GM06990 (cell line): ENCODE measurements around the gene NHP2.
A peak's percentile ranks its signal among the peaks of the same experiment; 100 is the strongest.

Source experiments
- DNase-seq: peaks from one replicate; pipeline ENCODE4 v3.0.0-alpha.2; 2011; ENCODE audit not compliant: insufficient read length; ENCODE audit errors: extremely low read depth
- H3K27me3 ChIP-seq: replicated peaks from 2 replicates; pipeline ENCODE4 v1.6.0; 2011; ENCODE audit warnings: low read length; ENCODE audit not compliant: control insufficient read depth, insufficient read depth
- H3K36me3 ChIP-seq: 2 replicates; pipeline ENCODE4 v1.5.1; 2011; ENCODE audit warnings: low read length; ENCODE audit not compliant: control insufficient read depth, insufficient read depth
- H3K4me3 ChIP-seq: replicated peaks from 2 replicates; pipeline ENCODE4 v1.5.1; 2011; ENCODE audit warnings: low read depth, mild to moderate bottlenecking, control low read depth, low read length
- TF ChIP-seq, protein P1 (sequence below): IDR thresholded peaks from 2 replicates; pipeline ENCODE4 v1.5.1; 2011; ENCODE audit warnings: low read length, control low read depth, mild to moderate bottlenecking, inconsistent platforms; ENCODE audit not compliant: insufficient read depth, poor library complexity, severe bottlenecking

Gene NHP2

DNA sequence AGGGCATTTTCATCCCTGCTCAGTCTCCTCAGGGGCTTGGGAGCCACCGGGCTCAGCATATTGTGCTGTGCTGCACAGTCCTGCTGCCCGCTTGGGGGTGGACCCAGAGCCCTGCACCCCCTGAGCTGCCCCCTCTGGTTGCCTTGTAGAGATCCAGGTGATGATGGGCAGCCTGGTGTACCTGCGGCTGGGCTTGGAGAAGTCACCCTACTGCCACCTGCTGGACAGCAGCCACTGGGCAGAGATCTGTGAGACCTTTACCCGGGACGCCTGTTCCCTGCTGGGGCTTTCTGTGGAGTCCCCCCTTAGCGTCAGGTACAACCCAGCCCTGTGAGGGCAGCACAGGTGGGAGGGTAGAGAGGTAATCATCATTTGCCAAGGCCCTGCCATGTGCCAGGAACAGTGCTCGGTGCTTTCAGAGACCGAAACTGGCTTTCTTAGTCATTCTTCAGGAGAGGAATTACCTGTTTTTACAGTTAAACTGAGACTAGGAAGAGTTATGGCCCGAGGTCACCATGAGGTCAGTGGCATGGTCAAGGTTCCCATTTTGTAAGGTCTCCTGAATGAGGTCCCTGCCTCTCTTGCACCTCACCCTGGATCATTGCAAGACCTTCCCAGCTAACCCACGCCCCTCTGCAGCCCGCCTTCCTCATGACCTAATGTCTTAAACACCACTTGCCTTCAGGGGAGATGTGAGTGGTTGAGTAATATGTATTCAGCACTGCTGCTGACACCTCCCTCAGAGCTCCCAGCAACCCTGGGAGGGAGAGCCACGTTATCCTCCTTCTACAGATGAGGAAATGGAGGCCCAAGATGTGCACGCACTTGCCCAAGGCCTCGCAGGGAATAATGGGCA is 7.5 kb downstream of the NHP2 start:
- Histone ChIP-seq H3K4me3 (no peak overlapping the region), H3K27me3 (no peaks in the 10 kb centered on the region), H3K36me3 (peaks cover 55% of the 10 kb centered on the region)
- DNase-seq = peak; percentile 51
- TF ChIP-seq, protein P1, sequence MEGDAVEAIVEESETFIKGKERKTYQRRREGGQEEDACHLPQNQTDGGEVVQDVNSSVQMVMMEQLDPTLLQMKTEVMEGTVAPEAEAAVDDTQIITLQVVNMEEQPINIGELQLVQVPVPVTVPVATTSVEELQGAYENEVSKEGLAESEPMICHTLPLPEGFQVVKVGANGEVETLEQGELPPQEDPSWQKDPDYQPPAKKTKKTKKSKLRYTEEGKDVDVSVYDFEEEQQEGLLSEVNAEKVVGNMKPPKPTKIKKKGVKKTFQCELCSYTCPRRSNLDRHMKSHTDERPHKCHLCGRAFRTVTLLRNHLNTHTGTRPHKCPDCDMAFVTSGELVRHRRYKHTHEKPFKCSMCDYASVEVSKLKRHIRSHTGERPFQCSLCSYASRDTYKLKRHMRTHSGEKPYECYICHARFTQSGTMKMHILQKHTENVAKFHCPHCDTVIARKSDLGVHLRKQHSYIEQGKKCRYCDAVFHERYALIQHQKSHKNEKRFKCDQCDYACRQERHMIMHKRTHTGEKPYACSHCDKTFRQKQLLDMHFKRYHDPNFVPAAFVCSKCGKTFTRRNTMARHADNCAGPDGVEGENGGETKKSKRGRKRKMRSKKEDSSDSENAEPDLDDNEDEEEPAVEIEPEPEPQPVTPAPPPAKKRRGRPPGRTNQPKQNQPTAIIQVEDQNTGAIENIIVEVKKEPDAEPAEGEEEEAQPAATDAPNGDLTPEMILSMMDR = peak; percentile 89

- H3K27me3 ChIP-seq = no peaks in the 10 kb centered on the region
- TF ChIP-seq, protein P1 = no peak
- H3K4me3 ChIP-seq = no peak overlapping the region
- DNase-seq = no peak
- peaks cover 49% of the 10 kb centered on the region for H3K36me3 ChIP-seq
Measured at GRCh38 chr5:178143901-178144300, 9.8 kb downstream of the NHP2 start.

DNA sequence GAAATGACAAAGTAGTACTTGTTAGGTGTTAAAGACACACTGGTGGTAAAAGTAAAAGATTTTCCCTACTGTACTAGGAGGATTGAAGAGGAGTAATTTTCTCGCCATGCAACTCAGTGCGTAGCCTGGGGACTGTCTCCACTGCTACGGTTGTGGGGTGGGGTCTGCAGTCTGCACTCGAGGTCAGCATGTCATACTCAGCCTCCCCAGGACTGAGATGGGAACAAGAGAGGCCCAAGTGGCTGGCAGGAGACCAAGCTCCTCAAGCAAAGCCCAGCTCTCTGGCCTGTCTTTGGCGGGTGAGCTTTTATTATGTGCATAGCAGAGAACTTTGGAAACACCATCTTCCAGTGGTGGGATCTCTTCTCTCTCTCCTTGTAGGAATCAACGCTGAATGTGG is 10.4 kb downstream of the NHP2 start:
- TF ChIP-seq, protein P1 = no peak
- H3K36me3 ChIP-seq = peaks cover 44% of the 10 kb centered on the region
- no peaks in the 10 kb centered on the region for H3K27me3 ChIP-seq
- DNase-seq = no peak
- no peak overlapping the region for H3K4me3 ChIP-seq

- H3K4me3 ChIP-seq = no peak overlapping the region
- H3K36me3 ChIP-seq = peaks cover 40% of the 10 kb centered on the region
- H3K27me3 ChIP-seq = no peaks in the 10 kb centered on the region
- no peak for DNase-seq
- TF ChIP-seq, protein P1 = no peak
Measured at GRCh38 chr5:178142642-178143041, 11.0 kb downstream of the NHP2 start.

- no peak overlapping the region for H3K4me3 ChIP-seq
- DNase-seq = no peak
- H3K36me3 ChIP-seq = peaks cover 31% of the 10 kb centered on the region
- TF ChIP-seq, protein P1 = no peak
- no peaks in the 10 kb centered on the region for H3K27me3 ChIP-seq
Measured at GRCh38 chr5:178141550-178141949, 12.1 kb downstream of the NHP2 start.
